T-helper 2 cell treated with Interferon-gamma antibody and Interleukin-4, amounts not matched to agents 100 ng/mL and 5 ng/mL, for 36 hours (primary cell): Measurements from ENCODE around the gene SMTN. TPM values are rescaled to one million over a fixed set of nuclear protein-coding genes. Genes with fewer than 3 reads are reported as not detected.
"Not testable (repeated sequence)": the region's sequence is repeated elsewhere in the genome, so short reads cannot be mapped to it uniquely, and the experiment has no call there.

Experiments used
- intact Hi-C: fragments of 100-400 bp; cut with micrococcal nuclease; formaldehyde crosslinking; loops from one replicate; pipeline ENCODE4 v1.15.1; 2023
- total RNA-seq: library from RNA; stranded (reverse); gene quantifications from 2 replicates; pipeline ENCODE4 v1.2.3, GENCODE V29; 2022

SMTN gene
- total RNA-seq, 1 donor from 2014 or later = 28.6 TPM

GRCh38 chr22:31088233-31088986 lies 7.3 kb downstream of the SMTN start:
- intact Hi-C loops = loop anchor here (10.0 kb wide), 3 partner anchors 76 to 256 kb away; partner anchors contain the start of genes PATZ1, PIK3IP1 and RNF185

GRCh38 chr22:31089160-31090100 lies 8.3 kb downstream of the SMTN start:
- intact Hi-C loops = loop anchor here (1.0 to 10.0 kb wide), 4 partner anchors 75 to 255 kb away; partner anchors contain the start of genes PATZ1, PIK3IP1 and RNF185

- intact Hi-C loops = no loop called here
Observed at GRCh38 chr22:31090217-31091085, 9.3 kb downstream of the SMTN start.

GRCh38 chr22:31091106-31091975 lies 10.2 kb downstream of the SMTN start:
- intact Hi-C loops = no loop called here

- intact Hi-C loops = no loop called here
Observed at GRCh38 chr22:31092161-31092560, 11.0 kb downstream of the SMTN start.

- intact Hi-C loops = no loop called here
Observed at GRCh38 chr22:31093086-31093850, 12.2 kb downstream of the SMTN start.

GRCh38 chr22:31094021-31094551 lies 13.0 kb downstream of the SMTN start:
- intact Hi-C loops = no loop called here

- intact Hi-C loops = no loop called here
Observed at GRCh38 chr22:31094741-31095140, 13.6 kb downstream of the SMTN start.

- intact Hi-C loops = no loop called here
Observed at GRCh38 chr22:31095637-31096249, 14.6 kb downstream of the SMTN start.

- intact Hi-C loops = no loop called here
Observed at GRCh38 chr22:31096657-31097279, 15.7 kb downstream of the SMTN start.

GRCh38 chr22:31097539-31097938 lies 16.4 kb downstream of the SMTN start:
- intact Hi-C loops = not testable (repeated sequence)

- intact Hi-C loops = no loop called here
Observed at GRCh38 chr22:31097941-31098631, 17.0 kb downstream of the SMTN start.

- intact Hi-C loops = no loop called here
Observed at GRCh38 chr22:31098632-31099110, 17.6 kb downstream of the SMTN start.

GRCh38 chr22:31099386-31099785 lies 18.3 kb downstream of the SMTN start:
- intact Hi-C loops = no loop called here

GRCh38 chr22:31099841-31100761 lies 19.0 kb downstream of the SMTN start:
- intact Hi-C loops = no loop called here

- intact Hi-C loops = no loop called here
Observed at GRCh38 chr22:31100762-31101525, 19.8 kb downstream of the SMTN start.
